IPS-NIHi7 (cell line): Measurements from ENCODE around the gene ATP11A.
"Not testable (repeated sequence)": the region's sequence is repeated elsewhere in the genome, so short reads cannot be mapped to it uniquely, and the experiment has no call there.

Experiments used
- DNase-seq: peaks from one replicate; pipeline ENCODE4 v3.0.0; 2012; ENCODE audit warnings: mixed read lengths; ENCODE audit errors: extremely low spot score

ATP11A gene

GRCh38 chr13:112839356-112840105 lies 149.7 kb downstream of the ATP11A start:
- no peak for DNase-seq

GRCh38 chr13:112840472-112841302 lies 150.8 kb downstream of the ATP11A start:
- DNase-seq, result no peak

- not testable (repeated sequence) for DNase-seq
These were observed 151.6 kb downstream of the ATP11A start for GRCh38 chr13:112841303-112842015.

GRCh38 chr13:112842343-112842856 lies 152.6 kb downstream of the ATP11A start:
- DNase-seq, result peak; percentile 55

- no peak for DNase-seq
These were observed 153.1 kb downstream of the ATP11A start for GRCh38 chr13:112842931-112843391.

GRCh38 chr13:112843392-112844111 lies 153.7 kb downstream of the ATP11A start:
- no peak for DNase-seq

- DNase-seq, result no peak
These were observed 154.6 kb downstream of the ATP11A start for GRCh38 chr13:112844411-112844810.

GRCh38 chr13:112844879-112845278 lies 155.0 kb downstream of the ATP11A start:
- no peak for DNase-seq

GRCh38 chr13:112845511-112846144 lies 155.8 kb downstream of the ATP11A start:
- no peak for DNase-seq

GRCh38 chr13:112846411-112847115 lies 156.7 kb downstream of the ATP11A start:
- DNase-seq, result no peak

GRCh38 chr13:112849500-112849899 lies 159.7 kb downstream of the ATP11A start:
- no peak for DNase-seq

- no peak for DNase-seq
These were observed 160.4 kb downstream of the ATP11A start for GRCh38 chr13:112850273-112850672.

- no peak for DNase-seq
These were observed 161.5 kb downstream of the ATP11A start for GRCh38 chr13:112851107-112852038.

- DNase-seq, result no peak
These were observed 162.6 kb downstream of the ATP11A start for GRCh38 chr13:112852392-112852791.

- DNase-seq, result no peak
These were observed 163.0 kb downstream of the ATP11A start for GRCh38 chr13:112852808-112853207.

GRCh38 chr13:112854321-112854720 lies 164.5 kb downstream of the ATP11A start:
- DNase-seq, result no peak

- DNase-seq, result no peak
These were observed 166.0 kb downstream of the ATP11A start for GRCh38 chr13:112855859-112856258.

- no peak for DNase-seq
These were observed 168.2 kb downstream of the ATP11A start for GRCh38 chr13:112857914-112858490.
